GM21381 (cell line): ENCODE measurements around the gene MISP.
"Not testable (repeated sequence)": the region's sequence is repeated elsewhere in the genome, so short reads cannot be mapped to it uniquely, and the experiment has no call there.

Experiments
- ATAC-seq: cut with Tn5 transposase; IDR thresholded peaks from one replicate; pipeline ENCODE4 v1.9.1; 2021; ENCODE audit warnings: mild to moderate bottlenecking, moderate library complexity; ENCODE audit not compliant: unreplicated experiment

Gene MISP, protein sequence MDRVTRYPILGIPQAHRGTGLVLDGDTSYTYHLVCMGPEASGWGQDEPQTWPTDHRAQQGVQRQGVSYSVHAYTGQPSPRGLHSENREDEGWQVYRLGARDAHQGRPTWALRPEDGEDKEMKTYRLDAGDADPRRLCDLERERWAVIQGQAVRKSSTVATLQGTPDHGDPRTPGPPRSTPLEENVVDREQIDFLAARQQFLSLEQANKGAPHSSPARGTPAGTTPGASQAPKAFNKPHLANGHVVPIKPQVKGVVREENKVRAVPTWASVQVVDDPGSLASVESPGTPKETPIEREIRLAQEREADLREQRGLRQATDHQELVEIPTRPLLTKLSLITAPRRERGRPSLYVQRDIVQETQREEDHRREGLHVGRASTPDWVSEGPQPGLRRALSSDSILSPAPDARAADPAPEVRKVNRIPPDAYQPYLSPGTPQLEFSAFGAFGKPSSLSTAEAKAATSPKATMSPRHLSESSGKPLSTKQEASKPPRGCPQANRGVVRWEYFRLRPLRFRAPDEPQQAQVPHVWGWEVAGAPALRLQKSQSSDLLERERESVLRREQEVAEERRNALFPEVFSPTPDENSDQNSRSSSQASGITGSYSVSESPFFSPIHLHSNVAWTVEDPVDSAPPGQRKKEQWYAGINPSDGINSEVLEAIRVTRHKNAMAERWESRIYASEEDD

DNA sequence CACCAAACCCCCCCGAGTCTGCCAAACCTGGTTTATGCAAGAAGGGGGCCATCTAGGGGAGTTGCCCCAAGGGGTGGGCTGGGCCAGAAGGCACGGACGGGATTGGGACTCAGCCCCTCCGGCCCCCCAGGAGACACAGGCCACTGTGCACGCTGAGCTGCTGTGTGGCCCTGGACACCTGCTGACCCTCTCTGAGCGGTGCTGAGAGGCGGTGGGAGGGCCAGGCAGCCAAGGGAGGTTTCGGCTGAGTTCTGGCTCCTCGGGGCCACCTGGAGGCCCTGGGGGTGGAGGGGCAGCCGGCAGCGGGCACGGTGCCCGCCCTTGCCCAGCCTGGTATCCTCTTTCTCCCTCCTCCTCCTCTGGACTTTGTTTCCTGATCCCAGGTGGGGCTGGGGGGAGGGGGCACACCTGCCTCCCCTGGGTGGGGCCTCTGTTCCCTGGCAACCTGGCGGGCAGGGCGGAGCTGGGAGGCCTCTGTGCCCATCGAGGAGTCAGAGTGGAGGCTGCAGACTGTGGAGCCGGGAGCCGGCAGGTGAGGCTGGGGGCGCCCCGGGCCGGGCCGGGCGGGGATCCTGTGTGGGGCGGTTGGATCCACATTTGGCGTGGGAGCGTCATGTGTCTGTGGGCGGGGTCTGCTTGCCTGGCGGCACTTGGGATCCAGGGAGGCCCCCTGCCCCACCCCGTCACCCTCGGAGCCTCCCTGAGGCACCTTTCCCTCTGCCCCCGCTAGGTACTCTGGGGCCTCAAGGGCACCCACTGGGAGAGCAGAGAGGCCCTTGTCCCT, at the start of gene MISP:
TSS of gene MISP (plus strand) at position 473 of the 784 bp plus-strand sequence. CDS start 5,835 bp downstream, outside the sequence.
- ATAC-seq = no peak

DNA sequence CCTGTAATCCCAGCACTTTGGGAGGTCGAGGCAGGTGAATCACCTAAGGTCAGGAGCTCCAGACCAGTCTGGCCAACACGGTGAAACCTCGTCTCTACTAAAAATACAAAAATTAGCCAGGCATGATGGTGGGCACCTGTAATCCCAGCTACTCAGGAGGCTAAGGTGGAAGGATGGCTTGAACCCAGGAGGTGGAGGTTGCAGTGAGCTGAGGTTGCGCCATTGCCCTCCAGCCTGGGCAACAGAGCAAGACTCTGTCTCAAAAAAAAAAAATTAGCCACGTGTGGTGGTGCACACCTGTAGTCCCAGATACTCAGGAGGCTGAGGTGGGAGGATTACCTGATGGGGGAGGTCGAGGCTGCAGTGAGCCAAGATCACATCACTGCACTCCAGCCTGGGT, 48.1 kb upstream of the MISP start:
- ATAC-seq = not testable (repeated sequence)

DNA sequence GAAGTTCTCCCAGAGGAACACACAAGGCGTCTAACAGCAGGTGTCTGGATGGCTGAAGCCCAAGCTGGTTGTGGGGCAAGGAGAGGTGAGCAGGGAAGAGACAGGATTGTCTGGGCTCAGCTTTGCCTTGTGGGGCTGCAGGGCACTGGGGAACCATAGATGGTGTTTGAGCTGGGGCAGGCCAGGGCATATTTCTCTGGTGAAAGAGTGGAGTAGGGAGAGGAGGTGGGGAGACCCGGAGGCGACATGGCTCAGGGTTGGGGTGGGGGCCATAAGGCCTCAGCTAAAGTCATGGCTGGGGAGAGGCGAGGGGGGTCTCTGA, 47.6 kb upstream of the MISP start:
- ATAC-seq = no peak

DNA sequence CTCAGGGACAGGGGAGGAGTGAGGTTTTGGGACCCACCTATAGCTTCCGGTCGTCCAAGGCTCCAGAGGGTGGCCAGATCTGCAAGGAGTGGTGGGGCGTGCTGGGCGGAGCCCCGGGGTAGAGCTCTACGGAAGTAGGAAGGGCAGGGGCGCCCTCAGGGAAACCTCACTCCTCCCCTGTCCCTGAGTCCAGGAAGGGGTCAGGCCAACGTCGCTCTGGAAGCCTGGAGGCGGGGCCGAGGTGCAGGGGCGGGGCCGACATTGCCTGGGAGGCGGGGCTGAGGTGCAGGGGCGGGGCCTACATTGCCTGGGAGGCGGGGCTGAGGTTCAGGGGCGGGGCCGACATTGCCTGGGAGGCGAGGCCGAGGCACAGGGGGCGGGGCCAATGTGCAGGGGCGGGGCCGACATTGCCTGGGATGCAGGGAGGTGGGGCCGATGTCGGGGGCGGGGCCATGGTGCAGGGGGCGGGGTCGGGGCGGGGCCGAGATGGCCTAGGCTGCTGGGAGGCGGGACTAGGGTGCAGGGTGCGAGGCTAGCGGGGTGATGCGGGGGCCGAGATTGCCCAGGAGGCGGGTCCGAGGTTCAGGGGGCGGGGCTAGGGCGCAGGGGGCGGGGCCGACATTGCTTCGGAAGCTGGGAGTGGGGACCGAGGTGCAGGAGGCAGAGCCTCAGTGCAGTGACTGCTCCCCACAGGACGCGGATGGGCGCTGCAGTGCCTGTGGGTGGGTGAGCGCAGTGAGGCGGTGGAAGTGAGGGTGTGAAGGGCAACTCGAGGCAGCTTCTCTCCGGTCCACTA, 47.1 kb upstream of the MISP start:
- ATAC-seq = no peak

DNA sequence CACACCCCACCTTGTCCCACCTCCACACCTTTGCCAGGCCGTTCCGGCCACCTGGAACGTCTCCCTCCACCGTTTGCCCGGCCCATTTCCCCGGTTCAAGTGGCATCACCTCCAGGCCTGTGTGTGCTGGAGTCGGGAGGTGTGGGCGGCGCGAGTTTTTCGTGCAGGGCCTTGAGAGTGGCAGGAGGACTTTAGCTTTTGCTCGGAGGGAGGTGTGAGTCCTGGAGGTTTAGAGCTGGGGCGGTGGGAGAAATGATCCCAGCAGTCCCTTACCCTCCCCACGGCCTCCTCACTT, 46.5 kb upstream of the MISP start:
- ATAC-seq = no peak

DNA sequence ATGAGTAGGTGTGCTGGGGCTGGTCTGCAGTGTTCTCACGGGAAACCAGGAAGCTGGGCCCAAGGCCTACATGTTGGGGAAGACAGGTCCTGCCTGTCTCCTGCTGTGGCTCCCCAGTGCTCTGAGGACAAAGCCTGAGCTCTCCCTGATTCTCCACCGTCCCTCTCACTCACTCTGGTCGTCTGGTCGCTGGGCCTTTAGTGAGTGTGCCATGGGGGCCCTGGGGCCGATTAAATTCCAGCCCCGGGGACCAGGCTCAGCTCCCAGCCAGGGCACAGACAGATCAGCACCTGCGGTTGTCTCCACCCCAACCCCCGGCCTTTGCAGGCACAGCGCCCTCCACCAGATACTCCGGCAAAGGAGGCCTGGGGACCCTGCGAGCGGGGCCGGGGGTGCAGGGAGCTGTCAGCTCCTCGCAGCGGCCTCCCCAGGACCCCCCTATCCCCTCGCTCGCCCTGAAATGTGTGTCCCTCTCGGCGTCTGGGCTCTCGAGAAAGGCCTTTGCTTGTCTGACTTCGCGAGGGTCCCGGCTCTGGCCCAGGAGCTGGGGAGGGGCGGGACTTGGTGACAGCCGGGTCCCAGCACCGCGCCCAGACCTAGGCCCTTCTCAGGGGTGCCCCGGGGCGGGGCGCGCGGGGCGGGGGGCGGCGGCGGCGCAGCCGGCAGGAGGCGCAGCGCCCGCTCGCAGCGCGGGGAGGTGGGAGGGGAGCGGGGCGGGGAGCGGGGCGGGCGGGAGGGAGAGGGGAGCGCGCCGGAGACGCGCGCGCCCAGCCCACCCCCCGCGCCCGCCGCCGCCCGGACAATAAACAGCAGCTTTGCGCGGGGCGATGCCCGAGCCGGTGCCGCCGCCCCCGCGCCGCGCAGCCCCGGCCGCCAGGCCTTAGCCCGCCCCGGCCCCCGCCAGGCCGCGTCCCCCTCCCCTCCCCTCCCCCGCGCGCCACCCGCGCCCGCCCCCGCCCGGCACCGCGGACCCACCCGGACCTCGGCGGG, 42.5 kb upstream of the MISP start, which contains the start of gene PALM:
TSS of gene PALM (plus strand) at position 782 of the 990 bp plus-strand sequence. CDS start 212 bp downstream, outside the sequence.
- ATAC-seq = no peak

GRCh38 chr19:709196-709964, 41.5 kb upstream of the MISP start:
- ATAC-seq = no peak

GRCh38 chr19:709965-710571, 40.8 kb upstream of the MISP start:
- no peak for ATAC-seq

DNA sequence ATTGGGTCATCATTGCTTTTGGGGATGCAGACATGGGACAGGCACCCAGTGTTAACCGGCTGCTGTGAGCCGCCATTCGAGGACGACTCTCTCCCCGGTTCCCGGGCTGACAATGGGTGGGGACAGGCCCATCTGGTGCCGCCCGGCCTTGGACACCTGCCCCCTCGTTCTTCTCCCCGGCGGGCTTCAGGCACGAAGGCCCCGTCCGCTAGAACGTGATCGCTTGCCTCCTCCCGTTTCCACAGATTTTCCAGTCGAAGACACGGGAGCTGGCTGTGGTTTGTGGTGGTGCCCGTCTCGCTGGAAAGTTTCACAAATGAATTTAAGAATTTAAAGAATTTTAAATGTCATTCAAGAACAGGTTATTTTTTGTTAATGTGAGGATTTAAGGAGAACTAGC, 40.1 kb upstream of the MISP start:
- ATAC-seq = no peak

- no peak for ATAC-seq
These were observed 39.7 kb upstream of the MISP start for GRCh38 chr19:711254-711653.

GRCh38 chr19:715347-715746, 35.6 kb upstream of the MISP start:
- ATAC-seq = no peak

DNA sequence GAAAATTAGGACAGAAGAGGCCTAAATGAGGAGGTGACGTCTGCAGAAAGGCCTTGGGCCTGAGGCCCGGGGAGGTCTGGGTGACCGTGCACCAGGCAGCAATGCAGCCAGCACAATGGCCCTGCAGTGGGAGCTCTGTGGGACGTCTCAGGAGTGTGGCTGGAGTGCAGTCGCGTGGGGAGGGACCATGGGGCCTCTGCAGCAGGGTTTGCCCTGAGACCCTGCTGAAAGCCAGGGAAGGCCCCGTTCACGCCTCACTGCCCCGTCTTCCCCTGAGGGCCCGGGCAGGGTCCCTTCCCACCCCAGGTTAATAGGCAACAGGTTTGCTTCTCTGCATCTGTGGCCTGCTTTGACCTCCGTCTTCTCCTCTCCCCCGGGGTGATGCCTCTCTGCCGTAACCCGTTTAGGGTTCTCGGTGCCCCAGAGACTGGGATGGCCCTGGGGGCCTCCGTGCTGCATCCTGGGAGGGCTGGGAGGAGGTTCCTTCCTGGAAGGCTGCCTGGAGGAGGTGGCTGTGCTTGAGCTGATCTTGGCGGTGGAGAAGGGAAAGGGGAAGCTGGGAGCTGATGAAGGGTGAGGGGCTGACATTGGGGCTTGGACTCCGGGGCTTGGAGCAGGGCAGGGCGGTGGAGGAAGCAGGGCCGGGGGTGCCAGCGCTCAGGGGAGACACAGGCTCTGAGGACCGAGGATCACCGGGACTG, 32.5 kb upstream of the MISP start:
- no peak for ATAC-seq

DNA sequence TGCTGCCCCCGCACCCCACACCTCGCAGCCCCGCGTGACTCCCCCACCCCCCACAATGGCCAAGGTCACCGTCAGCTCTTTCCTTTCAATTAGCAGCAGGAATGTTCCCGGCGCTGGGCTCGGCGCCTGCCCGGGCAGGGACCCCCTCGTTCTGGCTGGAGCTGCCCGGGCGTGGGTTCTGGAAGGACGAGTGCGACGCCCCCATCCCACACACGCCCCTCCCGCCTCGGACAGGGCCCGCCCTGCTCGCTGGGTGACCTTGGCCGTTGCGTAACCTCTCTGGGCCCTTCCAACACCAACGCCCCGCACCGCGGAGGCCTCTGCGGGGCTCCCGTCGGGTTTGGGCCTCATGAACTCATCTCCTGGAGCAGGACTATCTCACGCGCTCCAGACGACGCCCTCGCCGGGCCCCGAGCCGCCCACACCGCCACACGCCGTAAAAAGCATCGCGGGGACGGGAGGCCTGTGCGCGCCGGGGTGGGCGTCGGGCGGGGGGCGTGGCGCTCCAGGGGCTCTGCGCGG, 31.9 kb upstream of the MISP start:
- no peak for ATAC-seq

- ATAC-seq = no peak
These were observed 31.1 kb upstream of the MISP start for GRCh38 chr19:719636-720344.

- no peak for ATAC-seq
These were observed 30.4 kb upstream of the MISP start for GRCh38 chr19:720345-721160.

GRCh38 chr19:722553-723101, 28.3 kb upstream of the MISP start:
- ATAC-seq = no peak
